Lower leg skin (tissue), 3 donors: ENCODE data around the gene JARID2.

Experiments used
- POLR2A ChIP-seq, 2 donors: fragments of 450-650 bp; IDR thresholded peaks; one replicate each; pipeline ENCODE4 v1.6.1; 2016 to 2017; ENCODE audit warnings: antibody characterized with exemption in 2 of 2, mild to moderate bottlenecking in 1 of 2, moderate library complexity in 1 of 2
- TF ChIP-seq, protein P1 (sequence below), 3 donors: fragments of 450-650 bp; IDR thresholded peaks; one replicate each; pipeline ENCODE4 v1.5.1; 2016; ENCODE audit warnings: antibody characterized with exemption in 3 of 3, mild to moderate bottlenecking in 3 of 3, moderate library complexity in 2 of 3

DNA sequence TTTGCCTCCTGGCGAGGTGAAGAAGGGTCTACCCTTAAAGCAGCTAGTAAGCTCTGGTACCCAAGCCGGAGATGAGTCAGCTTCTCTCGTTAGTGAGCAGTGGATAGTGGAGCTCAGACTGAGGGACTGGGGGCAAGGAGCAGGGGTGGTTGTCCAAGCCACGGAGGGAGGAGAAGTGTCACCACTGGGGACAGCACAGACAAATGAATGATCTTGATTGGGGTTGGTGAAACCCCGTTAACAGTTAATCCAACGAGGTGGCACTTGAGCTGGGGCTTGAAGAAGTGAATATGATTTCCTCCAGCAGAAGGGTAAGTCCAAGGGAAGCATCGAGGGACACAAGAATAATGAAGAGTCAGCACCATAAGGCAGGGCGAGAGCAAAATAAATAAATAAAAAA, 43.0 kb downstream of the JARID2 start:
- TF ChIP-seq, protein P1, sequence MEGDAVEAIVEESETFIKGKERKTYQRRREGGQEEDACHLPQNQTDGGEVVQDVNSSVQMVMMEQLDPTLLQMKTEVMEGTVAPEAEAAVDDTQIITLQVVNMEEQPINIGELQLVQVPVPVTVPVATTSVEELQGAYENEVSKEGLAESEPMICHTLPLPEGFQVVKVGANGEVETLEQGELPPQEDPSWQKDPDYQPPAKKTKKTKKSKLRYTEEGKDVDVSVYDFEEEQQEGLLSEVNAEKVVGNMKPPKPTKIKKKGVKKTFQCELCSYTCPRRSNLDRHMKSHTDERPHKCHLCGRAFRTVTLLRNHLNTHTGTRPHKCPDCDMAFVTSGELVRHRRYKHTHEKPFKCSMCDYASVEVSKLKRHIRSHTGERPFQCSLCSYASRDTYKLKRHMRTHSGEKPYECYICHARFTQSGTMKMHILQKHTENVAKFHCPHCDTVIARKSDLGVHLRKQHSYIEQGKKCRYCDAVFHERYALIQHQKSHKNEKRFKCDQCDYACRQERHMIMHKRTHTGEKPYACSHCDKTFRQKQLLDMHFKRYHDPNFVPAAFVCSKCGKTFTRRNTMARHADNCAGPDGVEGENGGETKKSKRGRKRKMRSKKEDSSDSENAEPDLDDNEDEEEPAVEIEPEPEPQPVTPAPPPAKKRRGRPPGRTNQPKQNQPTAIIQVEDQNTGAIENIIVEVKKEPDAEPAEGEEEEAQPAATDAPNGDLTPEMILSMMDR (IDR thresholded peaks at IDR 0.05) = no peak
- no peak for TF ChIP-seq POLR2A (IDR thresholded peaks at IDR 0.05)
